OCI-LY1 (cell line): ENCODE results near the gene NBEA.

Source experiments
- H2AFZ ChIP-seq: fragments of 200-600 bp; sonication (generic), shearing (Covaris generic); 2 replicates; pipeline ENCODE4 v1.6.0; 2014; ENCODE audit warnings: antibody characterized with exemption, mild to moderate bottlenecking, low read length
- H3F3A ChIP-seq: fragments of 200-600 bp; sonication (generic), shearing (Covaris generic); 2 replicates; pipeline ENCODE4 v1.6.0; 2014; ENCODE audit warnings: mild to moderate bottlenecking, antibody characterized with exemption, low read length, moderate library complexity; ENCODE audit not compliant: insufficient read depth
- H3K27ac ChIP-seq: fragments of 200-600 bp; sonication (generic); 2 replicates; pipeline ENCODE4 v1.5.1; 2014; ENCODE audit warnings: low read length, mixed run types, mild to moderate bottlenecking, low read depth; ENCODE audit not compliant: poor library complexity, severe bottlenecking
- H3K27me3 ChIP-seq: fragments of 200-600 bp; sonication (generic); 2 replicates; pipeline ENCODE4 v1.6.0; 2014; ENCODE audit warnings: antibody characterized with exemption, mild to moderate bottlenecking, low read length, moderate library complexity; ENCODE audit not compliant: insufficient read depth
- H3K36me3 ChIP-seq: fragments of 200-600 bp; sonication (generic); 2 replicates; pipeline ENCODE4 v1.6.1; 2014; ENCODE audit warnings: mild to moderate bottlenecking, antibody characterized with exemption, low read length, moderate library complexity, mixed read lengths; ENCODE audit not compliant: insufficient read depth
- H3K4me1 ChIP-seq: fragments of 200-600 bp; sonication (generic); 2 replicates; pipeline ENCODE4 v1.5.1; 2014; ENCODE audit warnings: mild to moderate bottlenecking, low read length, moderate library complexity; ENCODE audit not compliant: insufficient read depth, severe bottlenecking
- H3K4me2 ChIP-seq: fragments of 200-600 bp; sonication (generic), shearing (Covaris generic); 2 replicates; pipeline ENCODE4 v1.6.1; 2014; ENCODE audit warnings: low read length
- H3K4me3 ChIP-seq: fragments of 200-600 bp; sonication (generic); 2 replicates; pipeline ENCODE4 v1.5.1; 2014; ENCODE audit warnings: low read length, low read depth, mild to moderate bottlenecking, mixed read lengths; ENCODE audit not compliant: poor library complexity, severe bottlenecking
- H3K79me2 ChIP-seq: fragments of 200-600 bp; shearing (Covaris generic); 2 replicates; pipeline ENCODE4 v1.6.1; 2016; ENCODE audit warnings: mixed run types, low read length, mixed read lengths; ENCODE audit not compliant: insufficient read depth
- H3K9ac ChIP-seq: fragments of 200-600 bp; sonication (generic), shearing (Covaris generic); 2 replicates; pipeline ENCODE4 v1.6.1; 2014; ENCODE audit warnings: mild to moderate bottlenecking, low read length, mixed read lengths
- H3K9me2 ChIP-seq: fragments of 200-600 bp; sonication (generic), shearing (Covaris generic); 2 replicates; pipeline ENCODE4 v1.6.1; 2014; ENCODE audit warnings: low read depth, mild to moderate bottlenecking, low read length, mixed read lengths
- H3K9me3 ChIP-seq: fragments of 200-600 bp; shearing (Covaris generic); 2 replicates; pipeline ENCODE4 v1.6.1; 2014; ENCODE audit warnings: low read length, mixed read lengths
- H4K20me1 ChIP-seq: fragments of 200-600 bp; sonication (generic), shearing (Covaris generic); 2 replicates; pipeline ENCODE4 v1.6.0; 2016; ENCODE audit warnings: mild to moderate bottlenecking, low read length; ENCODE audit not compliant: insufficient read depth
- CTCF ChIP-seq: fragments of 200-600 bp; sonication (generic), shearing (Covaris generic); IDR thresholded peaks from 2 replicates; pipeline ENCODE4 v1.5.1; 2017; ENCODE audit warnings: mild to moderate bottlenecking, antibody characterized with exemption, low read length, moderate library complexity, mixed read lengths
- EZH2 ChIP-seq: fragments of 200-600 bp; sonication (generic), shearing (Covaris generic); IDR thresholded peaks from 2 replicates; pipeline ENCODE4 v1.8.0; 2017; ENCODE audit warnings: borderline replicate concordance, mixed run types, mild to moderate bottlenecking, antibody characterized with exemption, low read length, moderate library complexity, mixed read lengths

NBEA gene

GRCh38 chr13:35211949-35212348 lies 269.9 kb downstream of the NBEA start:
- TF ChIP-seq CTCF (no peak), EZH2 (no peak)
- no peaks in the 10 kb centered on the region for H3K36me3 ChIP-seq
- no peaks in the 10 kb centered on the region for H3K9me3 ChIP-seq
- no peaks in the 10 kb centered on the region for H3K9me2 ChIP-seq
- no peaks in the 10 kb centered on the region for H3K4me1 ChIP-seq
- H3K79me2 ChIP-seq: no peaks in the 10 kb centered on the region
- no peak overlapping the region for H3K27ac ChIP-seq
- no peak overlapping the region for H2AFZ ChIP-seq
- H4K20me1 ChIP-seq: no peaks in the 10 kb centered on the region
- H3K4me3 ChIP-seq: no peak overlapping the region
- no peak overlapping the region for H3K4me2 ChIP-seq
- H3K9ac ChIP-seq: no peak overlapping the region
- H3F3A ChIP-seq: no peaks in the 10 kb centered on the region
- no peaks in the 10 kb centered on the region for H3K27me3 ChIP-seq

- no peaks in the 10 kb centered on the region for H3K36me3 ChIP-seq
- H3K27me3 ChIP-seq: no peaks in the 10 kb centered on the region
- no peaks in the 10 kb centered on the region for H3K79me2 ChIP-seq
- H4K20me1 ChIP-seq: no peaks in the 10 kb centered on the region
- no peaks in the 10 kb centered on the region for H3K4me1 ChIP-seq
- H3K9me2 ChIP-seq: no peaks in the 10 kb centered on the region
- no peak overlapping the region for H3K9ac ChIP-seq
- no peak for TF ChIP-seq EZH2
- TF ChIP-seq CTCF: no peak
- no peaks in the 10 kb centered on the region for H3K9me3 ChIP-seq
- H3K4me2 ChIP-seq: no peak overlapping the region
- no peaks in the 10 kb centered on the region for H3F3A ChIP-seq
- H3K4me3 ChIP-seq: no peak overlapping the region
- H2AFZ ChIP-seq: no peak overlapping the region
- H3K27ac ChIP-seq: no peak overlapping the region
These were observed 271.8 kb downstream of the NBEA start for GRCh38 chr13:35213911-35214310.

- TF ChIP-seq CTCF (no peak), EZH2 (no peak)
- Histone ChIP-seq H3K27ac (no peak overlapping the region), H3K79me2 (no peaks in the 10 kb centered on the region), H3K4me1 (no peaks in the 10 kb centered on the region), H2AFZ (no peak overlapping the region), H3K9ac (no peak overlapping the region), H4K20me1 (no peaks in the 10 kb centered on the region), H3F3A (no peaks in the 10 kb centered on the region), H3K27me3 (no peaks in the 10 kb centered on the region), H3K9me2 (no peaks in the 10 kb centered on the region), H3K4me3 (no peak overlapping the region), H3K9me3 (no peaks in the 10 kb centered on the region), H3K4me2 (no peak overlapping the region), H3K36me3 (no peaks in the 10 kb centered on the region)
These were observed 274.1 kb downstream of the NBEA start for GRCh38 chr13:35216131-35216530.
